Measurements from ENCODE around the gene DPH3. TPM values are rescaled to one million over a fixed set of nuclear protein-coding genes. Genes with fewer than 3 reads are reported as not detected.
"Not testable (repeated sequence)": the region's sequence is repeated elsewhere in the genome, so short reads cannot be mapped to it uniquely, and the experiment has no call there.

DPH3 gene
- total RNA-seq, result 1 to 10 TPM; 4.9 TPM

- H3K9me3 ChIP-seq, result no peaks in the 10 kb centered on the region
- peak within 1 kb of the TSS; percentile 87 to 98 (median 96) for H3K27ac ChIP-seq
- H3K27me3 ChIP-seq, result no peaks in the 10 kb centered on the region
- TF ChIP-seq, protein P1, sequence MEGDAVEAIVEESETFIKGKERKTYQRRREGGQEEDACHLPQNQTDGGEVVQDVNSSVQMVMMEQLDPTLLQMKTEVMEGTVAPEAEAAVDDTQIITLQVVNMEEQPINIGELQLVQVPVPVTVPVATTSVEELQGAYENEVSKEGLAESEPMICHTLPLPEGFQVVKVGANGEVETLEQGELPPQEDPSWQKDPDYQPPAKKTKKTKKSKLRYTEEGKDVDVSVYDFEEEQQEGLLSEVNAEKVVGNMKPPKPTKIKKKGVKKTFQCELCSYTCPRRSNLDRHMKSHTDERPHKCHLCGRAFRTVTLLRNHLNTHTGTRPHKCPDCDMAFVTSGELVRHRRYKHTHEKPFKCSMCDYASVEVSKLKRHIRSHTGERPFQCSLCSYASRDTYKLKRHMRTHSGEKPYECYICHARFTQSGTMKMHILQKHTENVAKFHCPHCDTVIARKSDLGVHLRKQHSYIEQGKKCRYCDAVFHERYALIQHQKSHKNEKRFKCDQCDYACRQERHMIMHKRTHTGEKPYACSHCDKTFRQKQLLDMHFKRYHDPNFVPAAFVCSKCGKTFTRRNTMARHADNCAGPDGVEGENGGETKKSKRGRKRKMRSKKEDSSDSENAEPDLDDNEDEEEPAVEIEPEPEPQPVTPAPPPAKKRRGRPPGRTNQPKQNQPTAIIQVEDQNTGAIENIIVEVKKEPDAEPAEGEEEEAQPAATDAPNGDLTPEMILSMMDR (IDR thresholded peaks at IDR 0.05), result peak in 4 of 7 experiments; percentile 21 to 57 (median 43)
- TF ChIP-seq POLR2A (IDR thresholded peaks at IDR 0.05), result peak; percentile 66 to 95 (median 90)
- peak within 1 kb of the TSS; percentile 71 to 77 for H3K4me3 ChIP-seq
- DNase-seq (peak; percentile 100), ATAC-seq (peak; percentile 99)
- 0% methylated on average over 23 to 61 of the region's 61 CpGs for WGBS, 2 donors
- H3K36me3 ChIP-seq (replicated peaks in 1 of 2; ENCODE audit: insufficient read depth in 1 of 2, low read depth in 2 of 2), result peaks cover 0 to 5% of the 10 kb centered on the region in 2 donors
- intact Hi-C loops (cut with DNase I), result no loop called here
- H3K4me1 ChIP-seq, result peaks cover 33% of the 10 kb centered on the region
Measured at GRCh38 chr3:16264708-16265454, at the start of gene DPH3, which contains the start of gene OXNAD1. Gene DPH3 (minus strand): TSS chr3:16264943. CDS start chr3:16264876, 67 bp downstream. Gene OXNAD1 (plus strand): TSS chr3:16265212. CDS start chr3:16270953, 5,741 bp downstream.

DNA sequence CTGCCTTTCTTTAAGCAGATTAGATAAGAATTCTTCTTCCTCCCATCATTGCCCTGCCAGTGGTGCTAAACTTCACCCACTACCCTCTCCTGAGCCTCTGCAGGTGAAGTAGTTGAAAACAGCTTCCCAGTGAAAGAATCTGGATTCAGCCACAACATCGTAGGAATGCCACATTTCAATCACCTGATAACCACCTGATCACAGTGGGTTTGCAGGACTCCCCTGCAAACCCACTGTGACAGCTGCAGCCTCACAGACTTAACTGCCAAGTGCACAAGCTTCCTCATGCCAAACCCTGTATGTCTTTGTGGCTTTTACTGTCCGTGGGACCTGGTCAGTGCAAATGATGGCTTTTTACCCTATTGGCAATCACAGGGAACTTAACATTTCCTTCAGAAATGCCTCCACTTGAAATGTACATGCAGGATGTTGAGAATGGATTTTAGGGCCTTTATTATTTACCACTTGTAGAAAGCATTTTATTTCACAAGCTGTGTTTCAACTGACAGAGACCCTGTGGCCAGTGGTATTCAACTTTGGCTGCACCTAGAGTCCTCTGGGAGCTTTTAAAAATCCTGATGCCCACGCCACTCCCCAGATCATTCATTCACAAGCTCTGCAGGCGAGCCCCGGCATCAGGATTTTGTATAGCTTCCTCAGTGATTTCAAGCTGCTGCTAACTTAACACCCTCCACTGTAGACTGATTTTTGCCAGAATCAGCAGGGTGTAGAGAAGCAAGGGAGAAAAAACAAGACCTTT, 49.3 kb upstream of the DPH3 start:
- no peak overlapping the region for H3K27ac ChIP-seq
- no peaks in the 10 kb centered on the region for H3K27me3 ChIP-seq
- intact Hi-C loops (cut with DNase I), result no loop called here
- ATAC-seq (no peak), DNase-seq (no peak)
- H3K36me3 ChIP-seq (replicated peaks in 1 of 2; ENCODE audit: insufficient read depth in 1 of 2, low read depth in 2 of 2), result peaks cover 0 to 1% of the 10 kb centered on the region in 2 donors
- no peaks in the 10 kb centered on the region for H3K4me1 ChIP-seq
- TF ChIP-seq, protein P1 (IDR thresholded peaks at IDR 0.05), result no peak
- no peak for TF ChIP-seq POLR2A (IDR thresholded peaks at IDR 0.05)
- no peaks in the 10 kb centered on the region for H3K9me3 ChIP-seq
- 86 to 89% methylated on average over 5 of the region's 5 CpGs for WGBS, 2 donors
- H3K4me3 ChIP-seq, result no peak overlapping the region

DNA sequence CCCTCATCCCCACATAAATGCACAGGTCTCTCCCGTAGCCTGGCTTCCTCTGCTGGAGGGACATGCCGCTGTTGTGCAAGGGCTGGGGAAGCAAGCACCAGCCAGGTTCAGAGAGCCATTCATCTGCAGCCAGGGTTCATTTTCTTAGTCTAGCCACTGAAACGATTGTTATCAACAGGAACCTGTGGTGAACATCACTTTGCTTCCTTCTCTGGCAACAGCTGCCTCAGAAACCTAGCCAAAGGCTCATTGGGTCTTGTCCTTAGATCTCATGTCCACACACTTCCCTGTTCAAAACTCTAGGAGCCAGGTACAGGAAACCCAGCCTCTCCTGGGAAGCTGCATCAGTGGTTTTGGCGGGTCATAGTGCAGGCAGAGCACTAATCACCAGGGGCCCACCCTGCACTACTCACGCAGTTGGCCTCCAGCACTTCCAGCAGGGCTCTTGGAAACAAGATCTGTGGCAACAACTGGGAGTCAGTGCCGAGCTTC, 47.3 kb upstream of the DPH3 start:
- Histone ChIP-seq H3K4me3 (no peak overlapping the region), H3K4me1 (no peaks in the 10 kb centered on the region), H3K27me3 (no peaks in the 10 kb centered on the region), H3K36me3 (replicated peaks in 1 of 2; ENCODE audit: insufficient read depth in 1 of 2, low read depth in 2 of 2) (peaks cover 0 to 1% of the 10 kb centered on the region in 2 donors), H3K9me3 (no peaks in the 10 kb centered on the region), H3K27ac (no peak overlapping the region)
- 69 to 87% methylated on average over 6 of the region's 6 CpGs for WGBS, 2 donors
- TF ChIP-seq POLR2A (IDR thresholded peaks at IDR 0.05), result no peak
- TF ChIP-seq, protein P1 (IDR thresholded peaks at IDR 0.05), result no peak
- peak in 1 of 4 donors; percentile 10 for DNase-seq
- intact Hi-C loops (cut with DNase I), result no loop called here
- ATAC-seq, result no peak

DNA sequence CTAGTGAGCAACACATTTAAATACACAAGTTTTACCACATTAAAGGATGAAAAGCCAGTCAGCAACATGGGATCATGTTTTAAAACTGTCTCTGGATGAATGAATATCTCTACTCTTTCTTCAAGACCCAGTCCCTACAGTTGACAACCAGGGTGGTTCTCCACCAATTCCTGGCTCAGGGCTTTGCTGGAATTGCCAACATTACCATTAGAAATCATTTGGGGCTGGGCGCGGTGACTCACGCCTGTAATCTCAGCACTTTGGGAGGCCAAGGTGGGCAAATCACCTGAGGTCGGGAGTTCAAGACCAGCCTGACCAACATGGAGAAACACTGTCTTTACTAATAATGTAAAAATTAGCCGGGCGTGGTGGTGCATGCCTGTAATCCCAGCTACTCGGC, 45.7 kb upstream of the DPH3 start:
- intact Hi-C loops (cut with DNase I); H3K4me3 ChIP-seq; H3K27ac ChIP-seq; DNase-seq; H3K9me3 ChIP-seq; H3K36me3 ChIP-seq (replicated peaks in 1 of 2; ENCODE audit: insufficient read depth in 1 of 2, low read depth in 2 of 2); H3K4me1 ChIP-seq; ATAC-seq; H3K27me3 ChIP-seq: not testable (repeated sequence)
- 95 to 96% methylated on average over 7 of the region's 7 CpGs for WGBS, 2 donors

DNA sequence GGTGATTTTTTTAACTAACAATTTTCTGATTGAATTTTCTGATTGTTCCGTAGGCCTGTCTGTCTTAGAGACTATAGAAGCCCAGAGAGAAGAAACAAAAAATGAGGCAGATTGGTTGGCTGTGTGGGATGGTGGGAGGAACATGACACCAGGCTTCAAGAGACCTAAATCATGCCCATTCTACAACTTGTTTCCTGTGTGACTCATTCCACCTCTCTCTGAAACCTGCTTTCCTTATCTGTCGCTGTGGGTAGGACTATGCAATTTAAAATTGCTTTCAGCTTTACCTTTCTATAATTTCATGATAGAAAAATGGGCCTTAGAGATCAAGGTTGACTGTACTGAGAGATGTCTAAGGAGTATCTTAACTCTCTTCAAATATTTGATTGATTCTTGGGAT, 44.8 kb upstream of the DPH3 start:
- Histone ChIP-seq H3K27ac (no peak overlapping the region), H3K4me3 (no peak overlapping the region), H3K9me3 (no peaks in the 10 kb centered on the region), H3K36me3 (replicated peaks in 1 of 2; ENCODE audit: insufficient read depth in 1 of 2, low read depth in 2 of 2) (peaks cover 0 to 1% of the 10 kb centered on the region in 2 donors), H3K27me3 (no peaks in the 10 kb centered on the region), H3K4me1 (no peaks in the 10 kb centered on the region)
- TF ChIP-seq, protein P1 (IDR thresholded peaks at IDR 0.05), result no peak
- no peak for TF ChIP-seq POLR2A (IDR thresholded peaks at IDR 0.05)
- WGBS, 2 donors, result 39 to 85% methylated on average over 2 of the region's 2 CpGs
- intact Hi-C loops (cut with DNase I), result no loop called here
- DNase-seq (no peak), ATAC-seq (no peak)
